Subcutaneous abdominal adipose tissue (tissue), 5 donors: Measurements from ENCODE around the gene ENPP3.

ENCODE experiments used
- H3K27ac ChIP-seq: one replicate; pipeline ENCODE4 v1.7.0; 2013; ENCODE audit warnings: low read depth, mild to moderate bottlenecking, inconsistent platforms, low read length, moderate library complexity
- H3K27me3 ChIP-seq, 5 donors: one replicate each; pipeline ENCODE4 v1.7.0; 2013; ENCODE audit warnings: low read length in 5 of 5, inconsistent platforms in 1 of 5; ENCODE audit not compliant: control insufficient read depth in 5 of 5, insufficient read depth in 4 of 5
- H3K36me3 ChIP-seq, 5 donors: one replicate each; pipeline ENCODE4 v1.7.0; 2013; ENCODE audit warnings: low read length in 5 of 5; ENCODE audit not compliant: control insufficient read depth in 5 of 5, insufficient read depth in 5 of 5
- H3K4me1 ChIP-seq, 5 donors: one replicate each; pipeline ENCODE4 v1.7.0; 2013; ENCODE audit warnings: low read length in 5 of 5, mild to moderate bottlenecking in 3 of 5, moderate library complexity in 1 of 5; ENCODE audit not compliant: control insufficient read depth in 5 of 5, insufficient read depth in 5 of 5
- H3K4me3 ChIP-seq, 5 donors: one replicate each; pipeline ENCODE4 v1.7.0; 2013; ENCODE audit warnings: low read length in 5 of 5, low read depth in 1 of 5
- H3K9ac ChIP-seq, 5 donors: one replicate each; pipeline ENCODE4 v1.7.0; 2013; ENCODE audit warnings: low read length in 5 of 5, mild to moderate bottlenecking in 4 of 5, moderate library complexity in 3 of 5
- H3K9me3 ChIP-seq, 5 donors: one replicate each; pipeline ENCODE4 v1.7.0; 2013; ENCODE audit warnings: low read length in 5 of 5; ENCODE audit not compliant: control insufficient read depth in 5 of 5
- donor health status: healthy.
- donor health status: healthy.
- donor health status: healthy.
- donor health status: healthy.
- donor health status: healthy.

The ENPP3 gene

GRCh38 chr6:131756039-131756438 lies 118.9 kb downstream of the ENPP3 start:
- Histone ChIP-seq H3K4me3 (no peak overlapping the region), H3K36me3 (no peaks in the 10 kb centered on the region), H3K9me3 (no peaks in the 10 kb centered on the region), H3K27me3 (no peaks in the 10 kb centered on the region), H3K4me1 (peaks cover 0 to 23% (median 5%) of the 10 kb centered on the region in 5 donors), H3K9ac (no peak overlapping the region), H3K27ac (no peak overlapping the region)

GRCh38 chr6:131758920-131759319 lies 121.8 kb downstream of the ENPP3 start:
- Histone ChIP-seq H3K9ac (no peak overlapping the region), H3K4me3 (no peak overlapping the region), H3K9me3 (no peaks in the 10 kb centered on the region), H3K27me3 (no peaks in the 10 kb centered on the region), H3K27ac (no peak overlapping the region), H3K36me3 (no peaks in the 10 kb centered on the region), H3K4me1 (peaks cover 0 to 17% (median 5%) of the 10 kb centered on the region in 5 donors)

- Histone ChIP-seq H3K9ac (no peak overlapping the region), H3K9me3 (no peaks in the 10 kb centered on the region), H3K4me1 (peaks cover 0 to 31% (median 18%) of the 10 kb centered on the region in 5 donors)
These were observed 124.1 kb downstream of the ENPP3 start for GRCh38 chr6:131761060-131761761.

GRCh38 chr6:131761762-131762067 lies 124.6 kb downstream of the ENPP3 start:
- Histone ChIP-seq H3K36me3 (no peaks in the 10 kb centered on the region), H3K27me3 (no peaks in the 10 kb centered on the region), H3K9me3 (no peaks in the 10 kb centered on the region), H3K9ac (no peak overlapping the region), H3K27ac (no peak overlapping the region), H3K4me3 (no peak overlapping the region), H3K4me1 (peaks cover 0 to 31% (median 18%) of the 10 kb centered on the region in 5 donors)

More at GRCh38 chr6:131761060-131761761, 124.1 kb downstream of the ENPP3 start:
- Histone ChIP-seq H3K4me3 (no peak overlapping the region), H3K36me3 (no peaks in the 10 kb centered on the region), H3K27ac (no peak overlapping the region), H3K27me3 (no peaks in the 10 kb centered on the region)

- Histone ChIP-seq H3K27ac (no peak overlapping the region), H3K4me3 (no peak overlapping the region), H3K9ac (no peak overlapping the region), H3K36me3 (no peaks in the 10 kb centered on the region), H3K9me3 (no peaks in the 10 kb centered on the region), H3K27me3 (no peaks in the 10 kb centered on the region), H3K4me1 (peaks cover 0 to 31% (median 18%) of the 10 kb centered on the region in 5 donors)
These were observed 125.9 kb downstream of the ENPP3 start for GRCh38 chr6:131762984-131763383.

GRCh38 chr6:131763749-131764148 lies 126.6 kb downstream of the ENPP3 start:
- Histone ChIP-seq H3K27me3 (no peaks in the 10 kb centered on the region), H3K4me1 (peaks cover 0 to 26% (median 18%) of the 10 kb centered on the region in 5 donors), H3K9me3 (no peaks in the 10 kb centered on the region), H3K9ac (no peak overlapping the region), H3K36me3 (no peaks in the 10 kb centered on the region), H3K27ac (no peak overlapping the region), H3K4me3 (no peak overlapping the region)

DNA sequence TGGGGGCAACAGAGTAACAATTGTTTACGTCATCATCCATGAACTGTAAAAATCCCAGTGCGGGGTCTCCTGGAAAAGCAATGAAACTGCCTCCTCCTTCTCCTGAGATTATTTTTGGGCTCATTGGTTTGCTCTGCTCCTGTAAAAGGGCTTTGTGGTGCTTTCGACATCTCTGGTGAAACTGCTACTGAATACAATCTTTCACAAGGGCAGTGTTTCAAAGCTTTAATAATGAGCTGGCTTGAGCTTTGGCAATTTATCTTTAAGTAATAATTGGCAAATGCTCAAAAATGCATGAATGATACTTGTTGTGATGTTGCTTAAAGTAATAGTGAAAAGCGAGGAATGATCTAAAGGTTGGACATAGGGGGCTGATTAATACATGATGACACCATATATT lies 127.2 kb downstream of the ENPP3 start:
- H3K27ac ChIP-seq, result no peak overlapping the region
- H3K36me3 ChIP-seq, result no peaks in the 10 kb centered on the region
- no peak overlapping the region for H3K9ac ChIP-seq
- peaks cover 0 to 25% (median 18%) of the 10 kb centered on the region in 5 donors for H3K4me1 ChIP-seq
- no peaks in the 10 kb centered on the region for H3K27me3 ChIP-seq
- no peak overlapping the region for H3K4me3 ChIP-seq
- H3K9me3 ChIP-seq, result no peaks in the 10 kb centered on the region

DNA sequence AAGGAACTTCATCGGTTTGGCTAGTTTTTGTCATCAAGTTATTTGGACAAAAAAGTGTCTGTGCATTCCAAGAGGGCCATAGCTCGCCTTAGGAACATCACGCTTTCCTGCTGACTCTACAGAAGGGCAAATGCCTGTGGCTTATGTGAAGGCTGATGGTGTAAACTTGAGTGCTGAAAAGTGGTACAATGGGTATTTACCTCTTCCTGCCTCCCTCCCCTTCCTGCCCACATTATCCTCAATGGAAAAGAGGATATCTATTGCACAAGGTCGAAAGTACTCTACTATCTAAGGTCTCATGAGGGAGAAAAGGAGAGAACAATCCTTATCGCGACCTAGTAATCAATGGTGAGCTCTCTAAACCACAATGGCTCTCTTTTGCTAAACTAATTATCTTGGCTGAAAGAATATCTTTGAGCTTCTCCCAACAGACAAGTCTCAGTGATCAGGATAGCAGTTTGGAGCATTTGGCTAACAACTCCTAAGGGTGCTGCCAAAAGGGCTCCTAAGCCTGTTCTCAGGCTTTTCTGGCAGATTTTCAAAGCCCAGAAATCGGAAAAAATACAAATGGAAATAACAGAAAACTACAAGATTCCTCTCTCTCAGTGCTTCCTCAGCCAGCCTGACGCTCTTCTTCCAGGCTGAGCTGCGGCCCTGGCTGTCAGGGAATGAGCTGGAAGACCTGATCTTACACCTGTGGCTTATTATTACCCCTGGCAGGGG lies 128.1 kb downstream of the ENPP3 start:
- Histone ChIP-seq H3K36me3 (no peaks in the 10 kb centered on the region), H3K27ac (peak overlapping the region; percentile 1), H3K27me3 (no peaks in the 10 kb centered on the region), H3K4me3 (no peak overlapping the region), H3K9me3 (no peaks in the 10 kb centered on the region), H3K4me1 (peaks cover 0 to 17% (median 13%) of the 10 kb centered on the region in 5 donors), H3K9ac (peak overlapping the region in 1 of 5 donors; percentile 49)

- no peaks in the 10 kb centered on the region for H3K36me3 ChIP-seq
- no peaks in the 10 kb centered on the region for H3K27me3 ChIP-seq
- no peaks in the 10 kb centered on the region for H3K9me3 ChIP-seq
- H3K4me1 ChIP-seq, result peaks cover 0 to 22% (median 13%) of the 10 kb centered on the region in 5 donors
- H3K9ac ChIP-seq, result peak overlapping the region in 1 of 5 donors; percentile 49
- H3K27ac ChIP-seq, result peak overlapping the region; percentile 1
- no peak overlapping the region for H3K4me3 ChIP-seq
These were observed 128.7 kb downstream of the ENPP3 start for GRCh38 chr6:131765804-131766135.

DNA sequence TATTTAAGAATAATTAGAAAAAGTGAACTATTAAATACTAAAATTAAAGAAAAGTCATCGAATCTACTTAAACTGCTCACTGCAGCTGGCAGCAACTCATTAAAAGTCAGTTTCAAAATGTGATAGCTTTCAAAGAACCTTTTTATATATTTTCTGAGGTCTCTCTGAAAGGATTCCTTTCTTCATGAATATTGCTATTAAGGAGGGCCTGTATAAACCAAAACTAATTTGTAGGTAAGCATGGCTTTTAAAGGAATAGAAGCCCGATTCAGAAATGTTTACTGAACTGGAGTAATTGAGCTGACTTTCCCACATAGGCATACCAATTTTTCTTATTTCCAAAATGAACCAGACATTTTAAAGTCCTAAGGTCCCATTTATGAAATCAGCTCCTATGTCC lies 129.5 kb downstream of the ENPP3 start:
- Histone ChIP-seq H3K27me3 (no peaks in the 10 kb centered on the region), H3K4me1 (peaks cover 0 to 25% (median 17%) of the 10 kb centered on the region in 5 donors), H3K4me3 (no peak overlapping the region), H3K9ac (no peak overlapping the region), H3K36me3 (no peaks in the 10 kb centered on the region), H3K27ac (no peak overlapping the region), H3K9me3 (no peaks in the 10 kb centered on the region)
